ENCODE results near the gene THAP7.
"Not testable (repeated sequence)": the region's sequence is repeated elsewhere in the genome, so short reads cannot be mapped to it uniquely, and the experiment has no call there.

Gene THAP7, protein sequence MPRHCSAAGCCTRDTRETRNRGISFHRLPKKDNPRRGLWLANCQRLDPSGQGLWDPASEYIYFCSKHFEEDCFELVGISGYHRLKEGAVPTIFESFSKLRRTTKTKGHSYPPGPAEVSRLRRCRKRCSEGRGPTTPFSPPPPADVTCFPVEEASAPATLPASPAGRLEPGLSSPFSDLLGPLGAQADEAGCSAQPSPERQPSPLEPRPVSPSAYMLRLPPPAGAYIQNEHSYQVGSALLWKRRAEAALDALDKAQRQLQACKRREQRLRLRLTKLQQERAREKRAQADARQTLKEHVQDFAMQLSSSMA

DNA sequence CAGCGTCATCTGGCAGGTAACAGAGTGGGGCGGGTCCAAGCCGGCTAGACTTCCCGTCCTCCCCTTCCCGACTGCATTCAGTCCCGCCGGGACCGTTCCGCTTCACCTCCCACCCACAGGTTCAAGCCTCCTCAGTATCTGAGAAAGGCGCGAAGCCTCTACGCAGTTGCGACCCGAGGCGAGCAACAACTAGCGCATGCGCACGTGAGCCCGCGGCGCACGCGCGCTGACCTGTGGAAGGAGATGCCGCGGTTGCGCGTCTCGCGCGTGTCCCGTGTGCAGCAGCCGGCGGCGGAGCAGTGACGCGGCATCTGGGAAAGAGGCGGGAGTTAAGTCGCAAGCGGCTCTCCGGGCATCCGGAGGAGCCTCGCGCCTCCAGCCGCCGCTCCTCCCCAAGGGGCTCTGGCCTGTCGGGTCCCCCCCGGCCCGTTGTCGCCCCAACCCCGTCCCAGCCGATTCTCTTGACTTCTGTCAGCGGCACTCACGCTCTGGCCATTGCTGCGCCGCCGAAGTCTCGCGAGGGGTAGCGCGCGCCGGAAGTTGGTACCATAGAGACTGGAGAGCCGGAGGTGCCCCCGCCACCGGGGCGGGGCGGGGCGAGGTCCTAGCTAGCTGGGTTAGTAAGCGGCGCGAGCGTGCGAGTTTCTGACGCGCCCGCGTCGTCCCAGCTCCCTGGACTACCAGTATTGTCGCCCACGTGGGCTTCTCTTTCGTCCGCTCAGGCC lies at the start of gene THAP7:
TSS of gene THAP7 (minus strand) at position 518 of the 725 bp plus-strand sequence. CDS start at position 311, 207 bp downstream.
- peak; percentile 85 for DNase-seq (ENCODE audit: low read depth)

DNA sequence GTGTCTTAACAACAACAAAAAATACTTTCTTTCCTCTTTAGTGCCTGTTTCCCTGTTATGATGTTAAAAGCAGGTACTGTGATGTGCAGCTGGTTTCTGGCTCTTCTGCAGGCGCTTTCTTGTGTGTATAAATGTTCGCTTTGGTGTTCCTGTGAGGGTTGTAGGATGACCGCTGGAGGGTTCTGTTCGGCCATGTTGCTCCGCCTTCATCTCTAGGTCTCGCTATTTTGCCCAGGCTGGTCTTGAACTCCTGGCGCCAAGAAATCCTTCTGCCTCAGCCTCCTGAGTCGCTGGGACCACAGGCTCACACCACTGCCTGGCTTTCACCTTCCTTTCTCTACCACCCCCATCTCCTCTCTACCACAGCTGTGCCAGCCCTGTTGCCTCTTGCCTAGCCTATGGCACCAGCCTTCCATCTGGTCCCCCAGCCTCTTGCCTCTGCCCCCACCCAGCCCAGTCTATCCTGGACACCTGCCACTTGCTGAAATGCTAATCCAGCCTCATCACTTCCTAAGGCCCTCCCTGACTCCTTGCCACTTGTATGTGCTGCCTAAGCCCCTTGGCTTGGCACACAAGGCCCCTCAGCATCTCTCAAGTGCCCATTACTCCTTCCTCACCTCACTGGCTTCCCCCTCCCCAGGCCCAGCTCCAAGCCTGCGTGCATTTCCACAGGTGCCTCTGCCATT lies 49.4 kb upstream of the THAP7 start:
- no peak for DNase-seq (ENCODE audit: low read depth)

DNA sequence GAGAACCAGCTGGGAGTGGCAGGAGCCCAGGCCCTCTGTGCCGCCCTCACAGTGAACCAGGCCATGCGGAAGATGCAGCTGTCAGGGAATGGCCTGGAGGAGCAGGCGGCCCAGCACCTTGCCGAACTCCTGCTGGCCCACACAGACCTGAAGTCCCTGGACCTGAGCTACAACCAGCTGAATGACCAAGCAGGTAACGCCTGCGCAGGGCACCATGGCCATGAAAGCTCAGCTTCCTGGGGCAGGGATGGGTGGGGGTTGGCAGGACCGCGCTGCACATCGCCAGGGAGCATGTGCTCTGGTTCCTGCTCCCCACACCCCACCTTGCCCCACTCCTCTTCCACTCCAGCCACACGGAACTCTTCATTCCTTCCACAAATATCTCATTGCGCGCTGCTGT lies 47.0 kb upstream of the THAP7 start:
- not testable (repeated sequence) for DNase-seq (ENCODE audit: low read depth)

DNA sequence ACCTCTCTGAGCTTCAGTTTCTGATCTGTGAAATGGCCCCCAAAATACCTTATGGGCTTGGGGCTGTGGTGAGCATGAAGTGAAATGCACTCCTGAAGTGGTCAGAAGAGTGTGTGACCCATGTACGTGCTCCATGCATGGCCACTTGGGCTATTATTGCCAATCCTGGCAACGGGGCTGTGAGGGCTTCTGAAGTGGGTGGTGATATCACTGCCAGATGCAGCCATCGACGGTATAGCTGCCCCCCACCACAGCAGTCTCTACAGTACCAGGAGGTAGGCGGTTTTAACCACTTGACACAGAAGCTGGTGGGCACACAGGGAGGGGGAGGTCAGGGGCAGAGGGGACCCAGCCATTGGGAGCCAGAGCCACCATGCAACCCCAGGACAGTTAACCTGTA lies 46.5 kb upstream of the THAP7 start:
- not testable (repeated sequence) for DNase-seq (ENCODE audit: low read depth)

DNA sequence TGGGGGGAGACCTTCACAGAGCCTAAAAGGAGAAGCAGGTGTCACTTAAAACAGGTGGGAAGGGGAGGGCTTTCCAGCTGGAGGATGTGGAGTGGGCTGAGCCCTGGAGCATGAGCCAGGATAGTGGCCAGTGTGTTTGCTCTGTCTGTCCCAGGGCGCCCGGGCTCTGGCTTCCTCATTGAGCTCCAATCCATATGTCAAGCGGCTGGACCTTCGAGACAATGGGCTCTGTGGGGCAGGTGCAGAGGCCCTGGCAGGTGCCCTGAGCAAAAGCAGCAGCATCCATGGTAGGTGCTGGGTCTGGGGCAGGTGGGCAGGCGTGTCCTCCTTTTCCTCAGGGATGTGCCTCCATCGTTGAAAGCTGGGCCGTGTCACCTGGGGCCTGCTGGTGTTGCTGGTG lies 45.8 kb upstream of the THAP7 start:
- no peak for DNase-seq (ENCODE audit: low read depth)

DNA sequence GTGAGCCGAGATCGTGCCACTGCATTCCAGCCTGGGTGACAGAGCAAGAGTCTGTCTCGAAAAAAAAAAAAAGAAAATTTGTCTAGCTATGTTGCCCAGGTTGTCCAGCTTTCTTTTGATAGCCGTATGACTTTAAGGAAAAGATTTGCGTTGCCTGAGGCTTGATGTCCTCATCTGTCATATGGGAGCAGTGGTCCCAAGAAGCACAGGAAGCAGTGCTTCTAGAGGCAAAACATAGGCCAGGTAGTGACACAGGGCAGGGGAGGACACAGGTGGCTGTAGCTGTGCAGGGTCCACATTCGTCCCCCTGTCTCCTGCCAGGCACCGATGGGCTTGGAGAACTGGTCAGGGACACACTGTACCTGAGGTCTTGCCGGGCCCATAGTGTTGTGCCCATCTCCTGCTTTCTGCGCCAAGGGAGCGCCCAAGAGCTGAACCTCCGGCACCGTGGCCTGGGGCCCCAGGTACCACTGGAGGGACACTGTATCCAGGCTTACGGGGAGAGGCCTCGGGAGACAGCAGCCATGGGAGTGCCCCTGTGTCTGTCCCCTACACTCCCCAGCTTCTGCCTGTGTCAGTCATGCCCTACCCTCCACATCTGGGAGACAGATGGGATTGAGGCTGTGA lies 45.2 kb upstream of the THAP7 start:
- DNase-seq (ENCODE audit: low read depth): no peak

DNA sequence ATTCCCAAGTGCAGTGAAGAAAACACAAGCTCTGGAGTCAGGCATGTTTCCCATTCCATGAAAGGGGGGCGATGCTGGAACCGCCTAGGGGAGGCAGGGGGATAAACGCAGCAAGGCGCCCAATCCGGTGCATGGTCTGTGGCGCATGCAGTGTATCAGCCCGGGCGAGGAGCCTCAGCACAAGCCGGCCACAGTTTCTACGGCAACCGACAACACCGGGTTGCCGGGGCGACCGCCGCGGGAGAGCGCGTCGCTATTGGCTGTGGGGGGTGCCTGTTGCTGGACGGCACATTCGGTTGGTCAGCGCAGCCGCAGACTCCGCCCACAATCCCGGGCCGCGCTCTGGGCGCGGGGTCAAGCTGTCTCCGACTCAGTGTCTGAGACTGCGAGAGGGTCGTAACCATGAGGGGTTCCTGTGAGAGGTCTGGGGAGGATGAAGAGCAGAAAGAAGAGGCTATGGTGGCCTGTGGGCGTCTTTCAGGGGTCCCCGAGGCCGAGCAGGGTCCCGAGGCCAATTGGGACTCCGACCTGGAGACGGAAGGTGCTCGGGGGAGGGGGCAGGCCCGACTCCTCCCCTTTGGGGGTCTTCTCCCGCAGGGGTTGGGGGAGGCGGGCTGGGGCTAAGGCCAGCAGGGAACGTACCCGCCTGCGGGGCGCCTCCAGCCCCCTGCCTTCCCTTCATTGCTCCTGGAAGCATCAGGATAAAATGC lies 43.8 kb upstream of the THAP7 start, which contains the start of gene LRRC74B:
TSS of gene LRRC74B (plus strand) at position 362 of the 710 bp plus-strand sequence. CDS start at position 403, 41 bp downstream.
- peak; percentile 57 for DNase-seq (ENCODE audit: low read depth)

DNA sequence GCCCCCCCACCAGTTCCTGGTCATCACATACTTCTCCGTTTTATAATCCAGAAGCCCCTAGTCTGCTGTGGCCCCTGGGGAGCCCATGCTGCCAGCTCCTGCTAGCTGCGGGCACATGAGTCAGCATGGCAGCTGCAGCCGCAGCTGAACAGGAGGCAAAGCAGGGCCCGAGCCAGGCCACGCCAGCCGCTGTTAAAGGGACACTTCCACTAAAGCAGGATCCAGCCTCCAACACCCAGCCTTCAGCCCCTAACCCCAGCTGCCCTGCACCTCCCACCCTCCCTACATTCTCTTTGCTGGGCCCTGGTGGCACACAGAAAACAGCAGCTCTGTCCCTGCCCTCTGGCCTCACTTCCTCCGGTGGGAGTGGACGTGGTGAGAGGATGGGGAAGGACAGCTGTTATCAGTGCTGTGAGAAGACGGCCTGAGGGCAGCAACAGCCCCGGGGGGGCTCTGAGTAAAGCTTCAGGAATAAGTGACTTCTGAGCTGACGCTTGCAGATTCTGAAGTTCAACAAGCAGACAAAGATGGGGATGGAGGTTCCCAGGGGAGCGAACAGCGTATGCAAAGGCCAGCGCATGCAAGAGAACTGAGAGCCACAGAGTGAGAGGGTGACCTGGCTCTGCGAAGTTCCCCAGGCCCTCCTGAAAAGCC lies 43.1 kb upstream of the THAP7 start:
- no peak for DNase-seq (ENCODE audit: low read depth)

DNA sequence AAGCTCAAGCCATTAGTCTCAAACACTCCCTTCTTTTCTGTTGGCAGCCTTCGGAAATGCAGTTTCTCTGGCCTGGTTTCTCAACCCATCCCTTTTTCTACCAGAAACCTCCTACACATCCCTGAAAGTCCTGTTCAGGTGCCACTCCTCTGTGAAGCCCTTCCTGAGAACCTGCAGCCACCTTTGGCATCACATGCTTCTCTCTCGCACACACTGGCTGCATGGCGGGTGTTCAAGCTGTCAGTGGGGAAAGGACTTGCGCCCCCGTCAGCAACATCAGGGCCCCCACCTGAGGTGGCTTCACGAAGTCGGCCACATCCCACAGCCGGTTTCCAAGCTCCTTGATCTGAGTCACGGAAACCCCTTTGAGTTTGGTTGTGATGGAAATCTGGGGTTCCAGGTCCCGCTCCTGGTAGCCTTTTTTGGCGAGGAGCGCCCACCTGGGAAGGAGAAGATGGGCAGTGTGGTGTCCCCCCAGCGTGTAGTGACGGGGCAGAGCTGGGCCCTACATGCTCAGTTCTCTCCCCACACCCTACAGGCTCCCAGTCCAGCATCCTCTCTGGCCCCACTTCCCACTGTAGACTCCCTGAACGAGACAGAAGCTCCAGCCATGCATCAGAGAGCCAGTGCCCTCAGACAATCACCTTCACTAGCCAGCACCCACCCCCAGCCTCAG lies 42.1 kb upstream of the THAP7 start:
- no peak for DNase-seq (ENCODE audit: low read depth)

DNA sequence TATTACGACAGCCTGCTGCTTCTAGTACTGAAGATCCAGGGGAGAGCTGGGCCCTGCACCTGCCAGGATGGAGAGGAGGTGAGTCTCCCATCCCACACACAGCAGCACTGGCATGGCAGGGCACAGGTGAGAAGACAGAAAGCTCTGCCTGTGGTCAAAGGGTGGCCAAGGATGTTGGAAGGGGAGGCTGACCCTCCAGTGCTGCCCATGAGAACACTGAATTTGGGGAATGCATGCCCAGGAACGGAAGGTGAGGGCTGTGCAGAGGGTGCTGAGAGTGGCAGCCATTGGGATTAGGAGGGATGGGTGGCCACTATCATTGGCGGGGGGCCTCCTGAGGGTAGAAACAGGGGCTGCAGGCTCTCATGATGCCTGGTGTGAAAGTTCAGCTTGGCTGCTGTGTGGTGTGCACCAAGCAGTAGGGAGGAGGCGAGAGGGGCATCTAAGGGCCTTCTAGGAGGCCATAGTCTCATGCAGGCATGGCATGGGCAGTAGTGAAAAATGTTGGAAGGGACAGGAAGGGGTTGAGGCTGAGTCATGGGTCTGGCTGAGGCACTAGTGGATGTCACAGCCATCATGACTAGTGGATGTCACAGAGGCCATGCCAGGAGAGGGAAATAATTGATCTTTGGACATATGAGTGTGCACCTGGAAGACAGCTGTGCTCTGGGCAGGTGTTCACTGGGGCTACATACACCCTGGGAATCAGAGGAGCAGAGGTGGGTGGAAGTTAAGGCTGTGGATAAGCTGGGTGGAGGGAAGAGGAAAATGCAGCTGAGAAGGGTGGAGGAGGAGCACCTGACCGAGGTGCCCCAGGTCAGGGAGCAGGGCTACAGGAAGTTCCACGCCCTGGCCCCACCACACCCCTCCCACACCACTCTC lies 41.3 kb upstream of the THAP7 start:
- DNase-seq (ENCODE audit: low read depth): no peak

DNA sequence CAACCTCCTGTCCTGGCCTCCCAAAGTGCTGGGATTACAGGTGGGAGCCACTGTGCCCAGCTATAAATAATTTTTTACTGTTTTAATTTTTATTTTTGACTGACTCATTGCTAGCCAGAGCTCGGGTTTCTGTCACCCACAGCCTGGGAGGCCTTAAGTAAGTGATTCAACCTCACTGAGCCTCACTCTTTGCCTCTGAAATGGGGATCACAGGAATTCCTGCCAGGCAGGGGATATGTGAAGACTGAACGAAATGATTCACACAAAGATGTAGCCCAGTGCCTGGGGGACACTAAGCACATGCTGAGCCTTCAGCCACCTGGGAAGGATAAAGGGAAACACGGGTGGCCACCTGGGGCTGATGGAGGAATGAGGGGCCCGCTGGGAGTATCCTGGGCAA lies 40.0 kb upstream of the THAP7 start:
- DNase-seq (ENCODE audit: low read depth): no peak

DNA sequence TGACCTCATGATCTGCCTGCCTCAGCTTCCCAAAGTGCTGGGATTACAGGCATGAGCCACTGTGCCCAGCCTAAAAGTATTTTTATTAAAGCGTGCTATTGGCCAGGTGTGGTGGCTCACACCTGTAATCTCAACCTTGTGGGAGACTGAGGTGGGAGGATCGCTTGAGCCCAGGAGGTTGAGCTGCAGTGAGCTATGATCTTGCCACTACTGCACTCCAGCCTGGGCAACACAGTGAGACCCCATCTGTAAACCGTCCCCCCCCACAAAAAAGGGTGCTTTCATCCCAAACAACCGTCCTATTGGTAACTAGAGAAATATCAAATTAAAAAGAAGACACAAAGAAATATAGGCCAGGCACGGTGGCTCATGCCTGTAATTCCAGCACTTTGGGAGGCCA lies 37.2 kb upstream of the THAP7 start:
- not testable (repeated sequence) for DNase-seq (ENCODE audit: low read depth)

DNA sequence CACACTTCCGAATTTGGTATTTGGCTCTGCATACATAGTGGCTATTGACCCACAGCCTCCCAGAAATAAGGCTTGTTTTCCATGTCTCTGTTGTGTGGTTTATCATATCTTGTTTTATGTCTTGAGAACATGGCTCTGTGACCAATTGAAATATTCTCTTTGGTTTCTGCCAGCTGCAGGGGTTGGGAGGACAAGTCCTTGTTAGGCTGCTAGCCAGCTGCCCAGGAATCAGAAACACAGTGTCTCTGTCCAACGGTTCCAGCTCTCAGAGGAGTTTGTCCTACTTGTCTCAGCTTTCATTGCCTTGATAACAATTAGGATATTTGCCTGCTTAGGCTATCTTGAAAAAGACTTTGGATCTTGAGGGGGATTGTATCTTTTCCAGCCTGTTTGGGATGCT lies 36.5 kb upstream of the THAP7 start:
- DNase-seq (ENCODE audit: low read depth): no peak

DNA sequence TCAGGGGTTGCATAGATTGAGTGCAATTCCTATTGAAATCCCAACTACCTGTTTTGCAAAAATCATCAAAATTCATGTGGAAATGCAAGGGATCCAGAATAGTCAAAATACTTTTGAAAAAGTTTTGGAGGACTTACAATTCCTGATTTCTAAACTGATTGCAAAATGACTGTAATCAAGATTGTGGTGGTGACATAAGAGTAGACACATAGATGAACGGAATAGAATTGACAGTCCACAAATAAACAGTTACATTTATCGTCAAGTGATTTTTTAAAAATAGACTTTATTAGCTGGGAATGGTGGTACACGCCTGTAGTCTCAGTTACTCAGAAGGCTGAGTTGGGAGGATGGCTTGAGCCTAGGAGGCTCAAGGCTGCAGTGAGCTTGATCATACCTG lies 33.1 kb upstream of the THAP7 start:
- no peak for DNase-seq (ENCODE audit: low read depth)

DNA sequence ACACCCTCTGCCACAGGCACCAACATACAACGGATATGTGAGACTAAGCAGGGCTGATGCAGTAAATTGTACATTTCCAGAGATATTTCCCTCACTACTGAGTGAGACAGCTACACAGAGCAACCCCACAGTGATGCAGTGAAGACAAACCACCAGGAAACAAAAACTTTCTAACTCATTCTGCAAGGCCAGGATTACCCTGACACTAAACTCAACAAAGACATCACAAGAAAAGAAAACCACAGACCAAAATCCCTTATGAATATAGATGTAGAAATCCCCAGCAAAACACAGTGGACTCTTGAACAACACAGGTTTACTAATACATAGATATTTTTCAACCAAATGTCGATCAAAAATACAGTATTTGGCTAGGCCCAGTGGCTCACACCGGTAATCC lies 32.0 kb upstream of the THAP7 start:
- no peak for DNase-seq (ENCODE audit: low read depth)

DNA sequence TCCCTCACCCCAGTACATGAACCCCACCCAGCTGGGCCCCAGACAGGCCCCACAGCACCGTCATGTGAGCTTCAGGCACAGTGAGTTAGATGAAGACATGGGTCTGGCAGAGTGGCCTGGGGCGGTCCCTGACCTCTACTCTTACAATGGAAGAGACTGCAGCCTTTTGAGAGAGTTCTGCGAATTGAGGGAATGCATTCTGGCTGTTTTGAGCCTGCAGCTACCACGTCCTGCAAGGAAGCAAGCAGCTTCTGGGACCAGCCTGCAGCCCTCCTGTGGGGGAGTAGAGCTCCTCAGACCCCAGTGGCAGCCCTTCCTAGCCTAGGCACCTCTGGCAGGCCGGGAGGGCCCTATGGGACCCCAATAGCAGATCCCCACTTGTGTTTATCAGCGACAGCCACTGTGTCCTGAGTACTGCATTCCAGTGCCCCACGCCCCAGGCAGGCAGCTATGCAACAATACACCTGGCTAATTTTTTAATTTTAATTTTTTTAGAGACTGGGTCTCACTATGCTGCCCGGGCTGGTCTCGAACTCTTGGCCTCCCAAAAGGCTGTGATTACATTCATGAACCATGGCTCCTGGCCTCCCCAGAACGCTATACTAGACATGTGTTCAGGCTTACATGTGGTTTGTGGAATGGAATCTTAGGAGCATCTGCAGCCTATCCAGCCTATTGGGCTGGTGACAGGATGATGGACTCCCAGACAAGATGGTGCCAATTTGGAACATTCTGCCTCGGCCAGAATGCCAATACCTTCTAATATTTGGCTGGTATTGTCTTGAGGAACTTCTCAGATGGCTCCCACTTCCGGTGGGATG lies 31.2 kb upstream of the THAP7 start:
- DNase-seq (ENCODE audit: low read depth): no peak

DNA sequence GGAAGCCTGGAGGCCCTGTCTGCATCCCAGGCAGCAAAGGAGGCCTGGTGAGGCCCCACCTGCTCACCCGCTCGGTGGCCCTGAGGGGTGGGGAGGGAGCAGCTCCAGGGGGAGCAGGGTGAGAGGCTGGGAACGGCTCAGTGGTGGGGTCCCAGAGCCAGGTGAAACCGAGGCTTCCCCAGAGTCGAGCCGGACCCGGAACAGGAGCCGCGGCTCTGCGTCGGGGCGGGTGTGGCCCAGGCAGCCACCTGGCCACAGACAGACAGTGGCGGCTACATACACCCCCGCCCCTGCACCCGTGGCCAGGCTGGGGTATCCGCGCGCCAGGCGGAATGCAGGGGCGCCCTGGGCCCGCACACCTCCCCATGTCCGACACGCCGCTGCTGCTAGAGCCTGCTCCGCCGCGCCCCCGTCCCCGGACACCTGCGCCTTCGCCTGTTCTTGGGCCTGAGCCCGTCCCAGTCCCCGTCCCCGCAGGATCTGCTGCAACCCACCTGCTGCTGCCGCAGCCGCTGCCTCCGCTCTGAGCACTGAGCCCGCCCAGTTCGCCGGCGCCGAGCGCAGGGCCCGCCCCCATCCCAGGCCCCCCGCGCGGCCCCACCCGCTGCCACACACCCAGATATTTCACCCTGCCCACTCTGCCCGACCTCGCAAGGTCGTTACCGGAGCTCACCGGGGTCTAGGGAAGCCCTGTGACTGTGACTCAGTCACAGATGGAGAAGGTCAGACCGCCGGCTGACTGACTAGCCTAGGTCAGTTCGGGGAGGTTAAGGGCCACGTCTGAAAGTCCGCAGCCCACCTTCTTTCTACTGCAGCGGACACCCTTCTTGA lies 30.3 kb upstream of the THAP7 start, which contains the start of gene SLC7A4:
TSS of gene SLC7A4 (minus strand) at position 525 of the 831 bp plus-strand sequence. CDS start 749 bp downstream, outside the sequence.
- no peak for DNase-seq (ENCODE audit: low read depth)

All from stimulated activated CD8-positive, alpha-beta memory T cell treated with anti-CD3 and anti-CD28 coated beads, Interleukin-7, amount 100 ng/mL, for 24 hours (primary cell).